CD4-positive, alpha-beta T cell treated with Interleukin-12 subunit alpha and Interleukin-12 subunit beta, for 1 hour (primary cell): ENCODE results near the gene LBP.
"Not testable (repeated sequence)": the region's sequence is repeated elsewhere in the genome, so short reads cannot be mapped to it uniquely, and the experiment has no call there.

Experiments used
- DNase-seq: peaks from one replicate; pipeline ENCODE4 v3.0.0-alpha.2; 2020

Gene LBP

GRCh38 chr20:38346247-38346651 is at the start of gene LBP:
Gene LBP, plus strand, starts transcription at chr20:38346482. Its CDS starts 35 bp downstream, at chr20:38346517.
- no peak for DNase-seq

- no peak for DNase-seq
Observed at GRCh38 chr20:38297916-38298674, 48.2 kb upstream of the LBP start.

- DNase-seq, result no peak
Observed at GRCh38 chr20:38298768-38299288, 47.5 kb upstream of the LBP start.

GRCh38 chr20:38299963-38300362 is 46.3 kb upstream of the LBP start:
- DNase-seq, result no peak

- DNase-seq, result no peak
Observed at GRCh38 chr20:38300438-38300837, 45.8 kb upstream of the LBP start.

GRCh38 chr20:38301309-38301708 is 45.0 kb upstream of the LBP start:
- no peak for DNase-seq

- DNase-seq, result no peak
Observed at GRCh38 chr20:38302786-38303185, 43.5 kb upstream of the LBP start.

GRCh38 chr20:38303908-38304379 is 42.3 kb upstream of the LBP start, which contains the start of gene BPI:
Gene BPI, plus strand, starts transcription at chr20:38304156. Its CDS starts 68 bp downstream, at chr20:38304224.
- no peak for DNase-seq

- no peak for DNase-seq
Observed at GRCh38 chr20:38304845-38305447, 41.3 kb upstream of the LBP start.

- no peak for DNase-seq
Observed at GRCh38 chr20:38305541-38305940, 40.7 kb upstream of the LBP start.

- no peak for DNase-seq
Observed at GRCh38 chr20:38306379-38306778, 39.9 kb upstream of the LBP start.

GRCh38 chr20:38307371-38308046 is 38.8 kb upstream of the LBP start:
- DNase-seq, result no peak

- no peak for DNase-seq
Observed at GRCh38 chr20:38308047-38308438, 38.2 kb upstream of the LBP start.

GRCh38 chr20:38308447-38308846 is 37.8 kb upstream of the LBP start:
- DNase-seq, result no peak

- no peak for DNase-seq
Observed at GRCh38 chr20:38311091-38311490, 35.2 kb upstream of the LBP start.

- DNase-seq, result no peak
Observed at GRCh38 chr20:38311491-38311890, 34.8 kb upstream of the LBP start.

GRCh38 chr20:38313676-38314075 is 32.6 kb upstream of the LBP start:
- DNase-seq, result no peak

GRCh38 chr20:38314350-38314749 is 31.9 kb upstream of the LBP start:
- not testable (repeated sequence) for DNase-seq

- DNase-seq, result no peak
Observed at GRCh38 chr20:38315290-38315966, 30.9 kb upstream of the LBP start.

- DNase-seq, result no peak
Observed at GRCh38 chr20:38316341-38316740, 29.9 kb upstream of the LBP start.

GRCh38 chr20:38317422-38317821 is 28.9 kb upstream of the LBP start:
- DNase-seq, result no peak

GRCh38 chr20:38320221-38320620 is 26.1 kb upstream of the LBP start:
- DNase-seq, result no peak
